NCI-H2171 treated with DMSO at 0.1 percent for 48 hours (cell line): ENCODE data around the gene SEC24A.
A peak's percentile ranks its signal among the peaks of the same experiment; 100 is the strongest.
"Not testable (repeated sequence)": the region's sequence is repeated elsewhere in the genome, so short reads cannot be mapped to it uniquely, and the experiment has no call there.

Source experiments
- DNase-seq: peaks from one replicate; lab custom pipeline; 2025; lab: John Stamatoyannopoulos, UW

The SEC24A gene

GRCh38 chr5:134648425-134649162, at the start of gene SEC24A:
TSS of gene SEC24A (plus strand) at chr5:134648785. CDS start at chr5:134649077, 292 bp downstream.
- DNase-seq, result peak; percentile 77

GRCh38 chr5:134599820-134600219, 48.8 kb upstream of the SEC24A start:
- not testable (repeated sequence) for DNase-seq

GRCh38 chr5:134600600-134600999, 48.0 kb upstream of the SEC24A start:
- DNase-seq, result no peak

DNA sequence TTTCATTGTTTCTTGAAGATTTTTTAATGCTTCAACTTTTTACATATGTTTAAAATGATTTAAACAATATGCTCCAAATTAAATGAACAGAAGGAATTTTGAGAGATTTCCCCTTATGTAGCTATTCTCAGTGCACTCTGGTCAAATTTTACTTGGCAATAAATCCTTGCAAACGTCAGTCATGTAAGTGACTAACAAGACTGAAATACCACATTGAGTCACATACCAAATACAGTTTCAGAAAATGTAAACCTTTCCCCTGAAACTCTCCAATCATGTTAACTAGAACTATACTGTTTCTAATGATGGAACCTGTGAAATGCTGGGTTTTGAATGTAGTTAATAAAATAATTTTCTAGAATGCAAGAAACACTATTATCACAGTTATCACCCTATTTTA, 45.5 kb upstream of the SEC24A start:
- no peak for DNase-seq

- DNase-seq, result no peak
These were observed 43.7 kb upstream of the SEC24A start for GRCh38 chr5:134604908-134605307.

GRCh38 chr5:134606726-134607125, 41.9 kb upstream of the SEC24A start:
- DNase-seq, result no peak

DNA sequence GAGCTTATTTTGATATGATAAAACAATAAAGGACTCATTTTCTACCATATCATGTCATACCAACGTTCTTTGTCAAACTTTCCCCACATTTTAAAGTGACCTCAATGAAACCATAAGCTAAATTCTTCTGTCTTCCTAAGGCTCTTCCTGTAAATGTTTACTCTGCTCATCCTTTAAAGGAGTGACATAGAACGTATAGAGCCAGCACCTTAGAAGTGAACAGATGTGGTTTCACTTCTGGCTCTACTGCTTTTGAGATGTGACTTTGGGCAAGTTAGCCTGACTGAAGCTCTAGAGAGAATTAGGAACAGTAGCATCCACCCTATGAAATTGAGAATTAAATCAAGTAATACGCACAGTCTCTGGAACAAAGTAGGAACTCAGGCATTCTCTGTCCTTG, 40.0 kb upstream of the SEC24A start:
- no peak for DNase-seq

DNA sequence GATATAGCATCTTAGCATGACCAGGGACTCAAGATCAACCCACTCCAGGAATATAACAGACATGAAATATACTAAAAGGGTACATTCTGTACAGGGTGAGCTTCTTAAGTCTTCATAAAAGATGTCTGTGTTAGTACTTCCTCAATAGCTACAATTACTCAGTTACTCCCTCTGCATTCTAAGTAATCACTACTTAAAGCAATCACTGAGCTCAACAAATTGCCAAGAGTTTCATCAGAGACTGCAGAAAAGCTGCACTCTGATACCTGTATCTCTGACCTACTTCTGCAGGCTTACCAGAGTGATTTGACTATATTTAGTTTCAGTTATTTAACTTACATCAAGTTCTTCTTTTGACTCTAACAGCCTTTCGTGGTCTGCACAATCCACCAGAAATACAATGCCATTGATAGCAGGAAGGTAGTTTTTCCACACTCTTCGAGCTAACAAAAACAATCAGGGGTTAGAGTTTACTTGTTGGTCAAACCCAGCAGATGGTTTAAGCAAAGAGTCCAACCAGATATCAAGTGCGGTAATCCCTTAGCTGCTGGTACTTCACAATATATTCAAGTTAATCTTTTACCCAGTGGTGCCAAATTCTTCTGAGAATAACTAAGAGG, 39.2 kb upstream of the SEC24A start:
- DNase-seq, result no peak

DNA sequence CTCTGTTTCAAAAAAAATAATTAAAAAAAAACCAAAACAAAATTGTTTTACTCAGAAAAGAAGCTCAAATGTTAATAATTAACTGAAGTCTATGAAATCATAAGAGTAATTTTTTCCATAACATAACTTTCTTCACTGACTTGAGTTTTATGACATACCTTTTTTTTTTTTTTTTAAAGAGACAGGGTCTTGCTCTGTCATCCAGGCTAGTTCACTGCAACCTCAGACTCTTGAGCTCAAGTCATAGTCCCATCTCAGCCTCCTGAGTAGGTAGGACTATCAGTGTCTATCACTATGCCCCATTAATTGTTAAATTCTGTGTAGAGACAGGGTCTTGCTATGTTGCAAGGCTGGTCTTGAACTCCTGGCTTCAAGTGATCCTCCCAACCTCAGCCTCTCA, 37.9 kb upstream of the SEC24A start:
- DNase-seq, result no peak

- no peak for DNase-seq
These were observed 37.1 kb upstream of the SEC24A start for GRCh38 chr5:134611515-134611914.

- no peak for DNase-seq
These were observed 34.0 kb upstream of the SEC24A start for GRCh38 chr5:134614450-134615085.

DNA sequence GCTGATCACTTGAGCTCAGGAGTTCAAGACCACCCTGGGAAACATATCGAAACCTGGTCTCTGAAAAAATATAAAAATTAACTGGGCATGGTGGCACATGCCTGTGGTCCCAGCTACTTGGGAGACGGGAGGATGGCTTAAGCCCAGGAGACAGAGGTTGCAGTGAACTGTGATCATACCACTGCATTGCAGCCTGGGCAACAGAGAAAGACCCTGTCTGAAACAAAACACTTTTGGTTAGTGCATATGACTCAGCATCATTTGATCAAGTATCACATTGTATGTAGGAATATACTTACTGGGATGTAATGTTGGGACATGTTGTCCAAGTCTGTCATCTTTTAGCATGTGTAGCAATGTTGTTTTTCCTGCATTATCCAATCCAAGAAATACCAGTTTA, 28.0 kb upstream of the SEC24A start:
- no peak for DNase-seq

DNA sequence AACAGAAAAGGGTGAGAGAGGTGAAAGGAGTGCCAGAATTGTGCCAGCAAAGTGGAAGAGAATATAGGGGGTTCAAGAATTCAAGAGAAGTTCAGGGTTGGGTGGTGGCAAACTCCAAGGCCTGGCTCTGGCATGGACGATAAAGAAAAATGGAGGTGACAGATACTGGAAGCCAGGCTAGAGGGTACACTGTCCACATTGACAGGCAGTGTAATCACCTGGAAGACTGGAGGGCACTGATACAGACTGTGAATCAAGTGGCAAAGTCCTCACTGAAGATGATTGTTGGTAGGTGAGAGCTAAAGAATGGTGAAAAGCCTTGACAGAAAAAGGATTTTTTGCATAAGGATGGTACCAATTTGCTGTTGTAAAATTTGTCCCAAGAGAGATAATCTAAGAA, 23.0 kb upstream of the SEC24A start:
- no peak for DNase-seq

DNA sequence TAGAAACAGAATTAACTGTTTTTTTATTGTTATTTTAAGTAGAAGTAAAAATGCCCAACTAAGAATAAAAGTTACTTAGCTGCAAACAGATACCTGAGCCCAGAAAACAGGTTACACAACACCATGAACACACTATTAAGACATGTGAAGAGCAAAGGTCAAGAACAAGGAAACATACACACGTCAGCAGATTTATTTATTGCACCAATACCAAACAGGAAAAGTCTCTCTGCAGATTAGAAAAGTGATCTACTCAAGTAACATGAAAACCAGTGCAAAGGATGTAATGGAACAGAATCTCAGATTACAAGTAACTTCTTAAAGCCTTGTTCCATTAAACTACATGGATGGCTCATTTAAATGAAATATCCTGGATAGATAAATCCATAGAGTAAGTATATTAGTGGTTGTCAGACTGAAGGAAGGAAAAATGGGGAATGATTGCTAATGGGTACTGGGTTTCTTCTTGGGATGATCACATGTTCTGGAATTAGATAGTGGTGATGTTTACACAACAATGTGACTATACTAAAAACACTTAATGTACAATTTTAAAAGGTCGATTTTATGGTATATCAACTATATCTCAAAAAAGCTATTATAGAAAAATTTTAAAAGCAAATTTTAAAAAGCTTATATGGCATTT, 22.1 kb upstream of the SEC24A start:
- no peak for DNase-seq

DNA sequence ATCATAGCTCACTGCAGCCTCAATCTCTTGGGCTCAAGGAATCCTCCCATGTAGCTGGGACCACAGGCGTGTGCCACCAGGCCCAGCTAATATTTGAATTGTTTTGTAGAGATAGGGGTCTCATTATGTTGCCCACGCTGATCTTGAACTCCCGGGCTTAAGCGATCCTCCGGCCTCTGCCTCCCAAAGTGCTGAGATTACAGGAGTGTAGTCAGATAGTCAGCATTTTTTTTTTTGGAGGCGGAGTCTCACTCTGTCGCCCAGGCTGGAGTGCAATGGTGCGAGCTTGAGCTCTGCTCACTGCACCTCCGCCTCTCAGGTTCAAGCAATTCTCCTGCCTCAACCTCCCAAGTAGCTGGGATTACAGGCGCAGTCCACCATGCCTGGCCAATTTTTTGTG, 14.4 kb upstream of the SEC24A start:
- DNase-seq, result no peak

- not testable (repeated sequence) for DNase-seq
These were observed 13.2 kb upstream of the SEC24A start for GRCh38 chr5:134635366-134635765.

DNA sequence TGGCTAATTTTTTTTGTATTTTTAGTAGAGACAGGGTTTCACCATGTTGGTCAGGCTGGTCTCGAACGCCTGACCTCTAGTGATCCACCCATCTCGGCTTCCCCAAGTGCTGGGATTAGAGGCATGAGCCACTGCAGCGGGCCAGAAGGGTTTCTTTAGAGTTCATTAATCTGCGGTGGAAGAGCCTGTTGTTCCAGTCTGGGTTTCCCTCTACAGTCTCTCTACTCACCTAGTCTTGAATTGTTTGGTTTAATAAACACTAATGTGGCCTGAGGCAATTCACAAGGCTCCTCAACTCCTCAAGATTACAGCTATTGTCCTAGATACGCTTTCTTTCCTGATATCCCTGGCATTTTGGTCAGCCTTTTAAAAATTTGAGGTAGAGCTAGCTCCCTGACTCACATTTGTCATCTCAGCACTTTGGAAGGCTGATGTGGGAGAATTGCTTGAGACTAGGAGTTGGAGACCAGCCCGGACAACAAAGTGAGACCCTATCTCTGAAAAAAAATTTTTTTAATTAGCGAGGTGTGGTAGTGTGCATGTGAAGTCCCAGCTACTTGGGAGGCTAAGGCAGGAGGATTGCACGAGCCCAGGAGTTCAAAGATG, 11.4 kb upstream of the SEC24A start:
- DNase-seq, result no peak

GRCh38 chr5:134638760-134639201, 9.8 kb upstream of the SEC24A start:
- no peak for DNase-seq

DNA sequence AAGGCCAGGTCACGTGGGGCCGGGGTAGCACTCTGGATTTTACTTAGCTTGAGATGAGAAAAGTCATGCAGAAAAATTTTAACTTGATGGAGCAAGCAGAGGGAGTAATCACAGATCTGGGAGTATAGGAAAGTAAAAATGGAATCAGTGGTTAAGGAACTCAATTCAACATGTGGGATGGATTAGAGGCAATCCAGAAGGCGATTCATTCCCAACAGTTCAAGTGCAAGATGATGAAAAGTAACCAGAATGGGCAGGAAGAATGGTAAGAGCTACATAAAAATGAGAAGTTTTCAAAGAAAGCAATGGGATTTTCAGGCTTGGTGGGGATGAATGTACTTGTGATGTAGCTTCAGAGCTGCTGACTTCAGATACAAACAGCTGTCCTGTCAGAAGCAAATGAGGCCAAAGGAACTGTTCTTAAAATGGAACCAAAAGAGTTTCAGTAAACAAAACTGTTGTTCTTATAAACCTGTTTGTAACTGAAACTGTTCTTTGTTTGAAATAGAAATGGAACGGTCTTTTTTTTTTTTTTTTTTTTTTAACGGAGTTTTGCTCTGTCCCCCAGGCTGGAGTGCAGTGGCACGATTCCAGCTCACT, 5.6 kb upstream of the SEC24A start:
- DNase-seq, result no peak

DNA sequence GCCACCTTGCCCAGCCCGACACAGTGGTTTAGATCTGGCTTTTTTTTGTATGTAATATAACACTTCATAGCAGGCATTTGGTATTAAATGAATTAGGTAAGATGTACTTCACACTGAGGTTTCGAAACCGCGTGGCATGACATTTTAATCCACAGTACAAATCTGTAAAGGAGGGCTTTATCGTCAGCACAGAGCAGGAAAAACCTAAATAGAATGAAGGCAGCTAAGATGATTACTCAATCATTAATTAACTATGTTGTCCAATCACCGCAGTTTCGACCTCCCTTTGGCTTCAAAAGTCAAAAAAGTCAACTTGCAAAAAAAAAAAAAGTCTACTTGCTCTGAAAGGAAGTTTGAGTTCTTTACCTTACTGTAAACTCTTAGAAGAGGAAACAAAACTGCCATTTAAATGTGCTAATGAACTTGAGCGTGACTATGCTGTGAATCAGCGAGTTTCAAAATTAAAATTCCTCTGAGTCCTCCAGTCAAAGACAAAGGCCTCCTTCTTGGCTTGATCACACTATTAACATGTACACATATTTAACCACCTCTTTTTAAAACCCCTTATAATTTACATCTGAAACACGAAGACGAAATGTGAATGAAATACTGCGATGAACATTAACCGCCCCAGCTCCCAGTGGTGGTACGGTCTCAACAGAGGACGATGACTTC, 698 bp upstream of the SEC24A start:
- DNase-seq, result no peak

DNA sequence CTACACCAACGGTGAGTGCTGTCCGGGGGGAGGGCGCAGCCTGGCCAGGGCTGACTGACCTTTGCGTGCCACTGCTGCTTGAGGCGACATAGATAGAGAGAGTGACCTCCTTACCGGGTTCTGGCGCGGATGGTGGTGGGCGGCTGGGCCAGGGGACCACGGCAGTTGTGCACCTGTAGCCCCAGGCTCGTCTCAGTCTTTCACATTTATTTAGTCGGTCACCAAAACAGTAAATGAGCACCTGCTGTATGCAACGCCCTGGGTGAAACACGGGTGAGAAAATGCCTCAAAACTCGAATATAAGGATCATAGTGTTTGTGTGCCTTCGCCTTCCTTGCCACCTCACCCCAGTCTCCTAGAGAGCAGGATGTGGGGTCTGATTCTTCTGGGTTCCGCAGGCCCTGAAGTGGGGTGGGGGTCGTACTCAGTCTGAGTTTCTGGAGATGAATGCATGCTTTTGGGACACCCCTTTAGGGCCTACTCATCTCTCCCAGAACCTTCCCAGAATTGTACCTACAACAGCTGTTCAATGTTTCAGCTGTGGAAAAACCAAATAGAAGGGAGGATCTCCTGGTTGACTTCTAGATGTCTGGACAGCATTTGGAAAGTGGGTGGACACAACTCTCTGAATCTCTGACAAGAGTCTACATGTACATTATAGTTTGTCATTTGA, 714 bp downstream of the SEC24A start:
- no peak for DNase-seq
